ENCODE data around the gene THBS2.

The THBS2 gene

DNA sequence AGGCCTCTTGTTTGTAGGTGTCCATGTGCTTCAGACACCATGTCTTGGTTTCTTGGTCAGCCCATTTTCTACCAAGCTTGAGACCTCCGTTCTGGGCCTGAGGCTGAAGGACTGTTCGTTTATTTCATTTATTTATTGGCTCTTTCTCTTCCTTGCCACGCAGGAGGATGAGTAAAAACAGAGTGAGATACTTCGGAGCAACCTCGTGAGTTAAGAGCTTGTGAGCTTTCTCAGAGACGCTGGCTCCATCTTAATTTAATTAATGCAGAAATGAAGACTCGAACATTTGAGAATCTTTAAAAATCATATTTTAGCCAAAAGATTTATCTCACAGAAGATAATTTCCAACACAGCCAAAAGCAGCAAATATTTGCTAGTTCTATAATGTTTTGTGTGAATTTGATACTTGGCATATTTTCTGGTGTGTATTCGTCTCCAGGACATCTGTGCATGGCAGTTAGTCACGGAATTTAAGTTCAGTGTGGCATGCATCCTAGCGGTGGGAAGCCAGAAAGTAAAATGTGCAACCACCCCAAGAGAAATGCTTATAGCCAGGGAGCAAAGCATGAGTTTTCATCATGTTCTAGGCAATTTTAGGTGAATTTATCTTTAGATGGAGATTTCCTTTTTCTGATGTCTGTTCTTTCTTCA, 76.0 kb downstream of the THBS2 start:
- no peak for DNase-seq

- DNase-seq = no peak
Observed at GRCh38 chr6:169176361-169176991, 77.2 kb downstream of the THBS2 start.

DNA sequence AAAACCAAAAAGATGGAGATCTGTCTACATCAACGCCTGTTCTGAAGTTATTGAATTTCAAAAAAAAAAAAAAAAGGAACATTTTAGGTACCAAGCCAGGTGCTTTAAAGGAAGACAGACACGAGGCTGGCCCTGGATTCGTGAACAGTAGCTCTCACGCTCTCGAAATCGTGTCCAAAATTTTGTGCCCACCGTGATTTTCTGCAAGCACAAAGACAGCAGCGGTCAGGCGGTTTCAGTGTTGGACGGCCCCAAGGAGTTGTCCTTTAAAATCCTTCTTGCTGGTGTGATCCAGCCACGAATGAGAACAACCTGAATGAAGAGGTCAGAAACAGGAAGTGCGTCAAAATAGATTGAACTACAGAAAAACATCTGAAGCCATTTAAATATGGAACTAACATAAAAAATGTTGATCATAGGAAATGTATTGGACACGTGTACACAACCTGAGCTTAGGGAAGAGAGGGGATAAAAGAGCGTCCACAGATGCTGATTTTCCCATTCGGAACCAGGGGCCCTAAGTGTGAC, 78.2 kb downstream of the THBS2 start:
- DNase-seq = no peak

DNA sequence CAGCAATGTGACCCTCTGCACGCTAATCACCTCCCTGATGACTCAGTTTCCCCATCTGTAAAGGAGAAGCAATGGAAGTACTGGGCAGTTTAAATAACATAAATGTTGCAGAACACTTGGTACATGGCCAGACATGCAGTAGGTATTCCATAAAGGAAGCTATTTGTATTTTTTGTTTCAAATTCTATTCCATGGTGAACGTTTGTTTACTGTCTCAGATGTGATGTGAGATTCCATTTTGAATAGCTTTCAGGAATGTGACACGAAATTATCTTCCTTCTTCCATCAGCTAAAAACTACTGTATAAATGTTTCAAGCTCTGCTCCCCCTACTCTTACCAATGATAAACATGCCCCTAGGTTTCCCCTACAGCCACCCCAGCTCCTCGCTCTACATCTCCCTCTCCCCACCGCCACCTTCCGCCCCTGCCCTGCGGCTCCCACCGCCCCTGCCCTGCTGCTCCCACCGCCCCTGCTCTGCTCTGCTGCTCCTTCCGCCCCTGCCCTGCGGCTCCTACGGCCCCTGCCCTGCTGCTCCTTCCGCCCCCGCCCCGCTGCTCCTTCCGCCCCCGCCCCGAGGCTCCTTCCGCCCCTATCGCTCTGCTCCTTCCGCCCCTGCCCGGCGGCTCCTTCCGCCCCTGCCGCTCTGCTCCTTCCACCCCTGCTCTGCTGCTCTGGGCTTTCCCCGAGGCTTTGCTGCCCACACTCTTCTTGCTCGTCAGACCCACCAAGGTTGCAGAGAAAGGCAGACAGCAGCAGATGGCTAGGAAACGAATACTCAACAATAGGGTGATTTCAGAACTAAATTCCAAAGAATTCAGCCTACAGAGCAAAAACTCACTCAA, 78.9 kb downstream of the THBS2 start:
- no peak for DNase-seq

GRCh38 chr6:169173532-169174268, 79.9 kb downstream of the THBS2 start:
- no peak for DNase-seq

- no peak for DNase-seq
Observed at GRCh38 chr6:169172946-169173345, 80.7 kb downstream of the THBS2 start.

DNA sequence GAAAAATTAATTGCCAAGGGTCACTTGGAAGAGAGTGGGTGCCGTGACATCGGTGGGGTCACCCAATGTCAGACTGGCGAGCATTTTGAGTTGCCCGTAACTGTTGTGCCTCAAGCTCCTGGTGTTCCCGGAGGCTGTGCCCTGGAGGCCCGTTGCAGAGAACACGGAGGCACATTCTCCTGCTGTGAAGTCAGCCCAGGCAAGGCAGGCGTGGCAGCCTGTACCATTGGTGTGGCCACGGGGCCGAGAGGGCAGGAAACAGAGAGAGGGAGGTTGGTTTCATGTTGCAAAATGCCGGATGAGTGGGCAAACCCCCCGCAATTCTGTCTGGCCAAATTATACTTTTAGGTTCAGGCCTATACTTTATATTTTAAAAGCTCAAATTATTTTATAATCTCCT, 81.2 kb downstream of the THBS2 start:
- DNase-seq = no peak

DNA sequence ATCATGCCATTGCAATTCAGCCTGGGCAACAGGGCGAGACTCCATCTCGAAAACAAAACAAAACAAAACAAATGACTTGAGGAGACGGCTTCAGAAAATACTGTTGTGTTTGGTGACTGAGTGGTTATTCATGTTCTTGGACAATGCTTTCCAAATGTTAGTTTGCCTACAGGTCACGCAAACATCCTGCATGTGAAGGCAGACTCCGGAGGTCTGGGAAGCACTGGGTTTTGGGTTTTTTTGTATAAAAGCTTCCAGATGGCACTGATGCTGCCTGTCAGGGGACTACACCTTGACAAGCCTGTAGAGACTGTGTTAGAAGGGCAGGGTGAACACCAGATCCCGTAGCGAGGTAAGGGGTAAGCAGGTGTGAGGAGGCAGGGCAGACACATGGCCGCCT, 81.7 kb downstream of the THBS2 start:
- DNase-seq = no peak

DNA sequence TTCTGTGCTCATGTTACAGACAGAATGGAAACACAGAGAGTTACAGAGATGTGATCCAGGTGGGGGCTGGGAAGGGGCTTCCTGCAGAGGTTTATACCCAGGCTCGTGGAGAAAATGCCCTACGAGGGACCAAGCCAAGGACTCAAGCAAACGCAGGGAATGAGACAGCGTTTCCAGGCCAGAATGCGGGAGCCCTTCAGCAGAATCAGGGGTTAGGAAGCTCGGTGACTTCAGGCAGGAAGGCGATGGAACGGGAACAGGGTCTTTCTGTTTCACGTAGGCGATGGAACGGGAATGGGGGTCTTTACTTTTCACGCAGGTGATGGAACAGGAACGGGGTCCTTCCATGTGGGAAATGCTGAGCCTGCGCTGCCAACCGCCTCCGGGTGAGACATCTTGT, 82.6 kb downstream of the THBS2 start:
- no peak for DNase-seq

DNA sequence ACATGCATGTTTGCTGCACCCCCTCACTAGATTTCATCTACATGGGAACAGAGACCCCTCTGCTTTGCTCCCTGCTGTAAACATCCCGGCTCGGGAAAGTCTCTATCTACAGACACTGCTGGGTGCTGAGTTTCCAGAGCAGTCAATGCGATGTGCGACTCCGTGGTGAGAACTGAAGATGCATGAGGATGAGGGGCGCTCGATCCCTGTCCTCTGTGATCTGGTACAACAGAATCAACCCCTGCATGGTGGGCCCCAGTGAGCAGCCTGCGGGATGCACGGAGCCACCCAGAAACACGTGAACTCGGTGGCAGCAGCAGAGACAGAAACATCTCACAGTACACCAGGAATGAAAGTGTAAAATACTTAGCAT, 83.1 kb downstream of the THBS2 start:
- no peak for DNase-seq

DNA sequence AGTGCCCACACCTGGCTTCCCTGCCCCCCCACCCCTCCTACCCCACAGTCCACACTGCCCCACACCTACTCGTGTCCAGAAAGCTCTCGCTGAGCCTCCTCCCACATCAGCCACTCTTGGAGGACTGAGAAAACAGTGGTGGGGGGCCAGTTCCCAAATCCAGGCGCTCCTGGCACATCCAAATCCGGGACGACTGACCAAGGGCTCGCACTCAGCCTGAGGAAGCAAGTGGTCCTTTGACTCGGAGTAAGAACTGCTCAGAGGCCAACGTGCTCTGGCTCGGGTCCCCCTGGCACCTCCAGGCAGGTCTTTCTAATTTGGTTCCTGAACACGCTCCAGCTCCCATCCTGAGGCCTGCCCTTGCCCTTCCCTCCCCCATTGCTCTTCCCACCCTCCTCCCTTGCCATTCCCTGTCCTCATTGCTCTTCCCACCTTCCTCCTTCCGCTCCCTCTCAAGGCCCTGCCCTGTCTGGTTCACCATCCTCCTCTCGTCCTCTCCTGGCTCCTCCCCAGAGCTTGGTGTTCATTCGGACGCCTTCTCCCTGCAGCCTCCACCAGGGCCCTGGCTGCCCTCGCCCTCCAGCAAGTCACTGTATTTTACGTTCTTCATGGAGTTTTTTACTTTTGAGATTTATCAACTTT, 83.6 kb downstream of the THBS2 start:
- DNase-seq = no peak

GRCh38 chr6:169169375-169169774, 84.3 kb downstream of the THBS2 start:
- DNase-seq = no peak

DNA sequence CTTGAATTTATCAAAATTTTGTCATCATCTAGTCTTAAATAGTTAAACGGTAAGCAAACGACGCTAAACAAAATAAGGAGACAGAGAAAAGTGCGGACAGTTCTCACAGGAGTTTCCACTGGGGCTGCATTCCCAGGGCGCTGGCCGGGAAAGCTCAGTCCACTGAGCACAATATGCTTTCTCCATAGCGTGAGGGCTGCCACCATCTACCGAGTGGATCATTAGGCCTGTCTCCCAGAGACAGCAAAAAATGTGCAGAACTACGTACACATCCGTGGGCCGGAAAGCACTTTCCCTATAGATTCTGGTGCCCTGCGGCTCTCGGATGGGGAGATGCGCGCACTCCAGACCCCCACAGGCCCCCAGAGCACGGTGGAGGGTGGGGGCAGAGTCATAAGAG, 84.9 kb downstream of the THBS2 start:
- DNase-seq = no peak

- DNase-seq = no peak
Observed at GRCh38 chr6:169168302-169168630, 85.4 kb downstream of the THBS2 start.

GRCh38 chr6:169167581-169168301, 85.9 kb downstream of the THBS2 start:
- no peak for DNase-seq

- DNase-seq = no peak
Observed at GRCh38 chr6:169166896-169167580, 86.6 kb downstream of the THBS2 start.
